ENCODE measurements around the gene RND2. TPM values are rescaled to one million over a fixed set of nuclear protein-coding genes. Genes with fewer than 3 reads are reported as not detected.

The RND2 gene
- total and polyA plus RNA-seq, 2 of the 13 experiments (the other 11 are each of a cell fraction or from before 2014, with no cell fraction given), result 0.05 to 0.11 TPM

- TF ChIP-seq GATA4 (IDR thresholded peaks at IDR 0.05; ENCODE audit: borderline replicate concordance, low read depth), result no peak
- TF ChIP-seq ZNF598 (CRISPR knock-in tag; IDR thresholded peaks at IDR 0.05; ENCODE audit: borderline replicate concordance), result peak; percentile 97
- TF ChIP-seq ZNF878 (CRISPR knock-in tag; IDR thresholded peaks at IDR 0.05), result no peak
- no peak for TF ChIP-seq KDM6A (CRISPR knock-in tag; IDR thresholded peaks at IDR 0.05; ENCODE audit: low read depth)
- TF ChIP-seq IKZF4 (CRISPR knock-in tag; IDR thresholded peaks at IDR 0.05; ENCODE audit: borderline replicate concordance, low read depth, not compliant biosample characterization), result peak; percentile 69
- TF ChIP-seq PRDM10 (CRISPR knock-in tag; IDR thresholded peaks at IDR 0.05; ENCODE audit: low read depth), result no peak
- TF ChIP-seq ZBTB43 (CRISPR knock-in tag; conservative IDR thresholded peaks at IDR 0.05), result peak; percentile 74
- TF ChIP-seq TOPORS (CRISPR knock-in tag; IDR thresholded peaks at IDR 0.05), result no peak
- TF ChIP-seq ZNF879 (CRISPR knock-in tag; IDR thresholded peaks at IDR 0.05), result no peak; the same call in 1 of the 2 replicates
- TF ChIP-seq PHB2 (IDR thresholded peaks at IDR 0.05; ENCODE audit: partially characterized antibody), result no peak
- TF ChIP-seq ZNF276 (CRISPR knock-in tag; IDR thresholded peaks at IDR 0.05; ENCODE audit: low read depth), result no peak
- no peak for TF ChIP-seq ZFP37 (CRISPR knock-in tag; IDR thresholded peaks at IDR 0.05; ENCODE audit: borderline replicate concordance)
- no peak; the same call in 1 of the 2 replicates for TF ChIP-seq ELF1 (CRISPR knock-in tag; IDR thresholded peaks at IDR 0.05)
- TF ChIP-seq ZNF850 (CRISPR knock-in tag; conservative IDR thresholded peaks at IDR 0.05), result no peak
- TF ChIP-seq ZMYM3 (CRISPR knock-in tag; IDR thresholded peaks at IDR 0.05), result no peak
Measured at GRCh38 chr17:42980766-42981397, 44.1 kb upstream of the RND2 start (continued).

Data from HepG2 (cell line).